IPS DF 4.7 (cell line): ENCODE results near the gene CLNK.
A peak's percentile ranks its signal among the peaks of the same experiment; 100 is the strongest.

ENCODE experiments used
- DNase-seq: peaks from one replicate; pipeline ENCODE4 v3.0.0-alpha.2; 2013; ENCODE audit warnings: low spot score; ENCODE audit errors: extremely low read depth

CLNK gene

GRCh38 chr4:10524196-10524833, 160.3 kb downstream of the CLNK start:
- DNase-seq = no peak

GRCh38 chr4:10521424-10521823, 163.1 kb downstream of the CLNK start:
- DNase-seq = no peak

GRCh38 chr4:10509733-10510132, 174.8 kb downstream of the CLNK start:
- no peak for DNase-seq

GRCh38 chr4:10506077-10506476, 178.5 kb downstream of the CLNK start:
- no peak for DNase-seq

GRCh38 chr4:10504570-10505179, 179.9 kb downstream of the CLNK start:
- DNase-seq = no peak

- no peak for DNase-seq
Observed at GRCh38 chr4:10502717-10503116, 181.9 kb downstream of the CLNK start.

- DNase-seq = no peak
Observed at GRCh38 chr4:10500776-10501175, 183.8 kb downstream of the CLNK start.

DNA sequence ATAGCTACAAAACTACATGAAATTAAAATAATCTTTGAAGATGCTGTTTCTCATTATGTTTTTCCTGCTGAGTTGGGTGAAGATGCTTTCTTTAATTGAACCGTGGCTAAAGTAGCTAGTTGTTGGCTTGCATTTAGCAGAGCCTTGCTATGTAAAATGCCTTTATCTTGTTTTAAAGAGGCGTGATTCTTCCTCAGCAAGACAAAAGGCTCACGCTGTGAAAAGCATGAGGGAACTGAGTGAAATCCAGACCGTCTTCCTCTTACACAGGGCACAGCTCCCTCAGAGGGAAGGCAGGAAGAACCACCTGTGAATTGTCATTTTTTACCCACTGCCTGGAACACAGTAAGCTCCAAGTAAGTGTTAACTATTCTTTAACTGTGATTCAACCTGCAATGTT, 188.4 kb downstream of the CLNK start:
- peak; percentile 96 for DNase-seq

- DNase-seq = peak; percentile 22
Observed at GRCh38 chr4:10495651-10496050, 188.9 kb downstream of the CLNK start.

- no peak for DNase-seq
Observed at GRCh38 chr4:10492464-10492863, 192.1 kb downstream of the CLNK start.

DNA sequence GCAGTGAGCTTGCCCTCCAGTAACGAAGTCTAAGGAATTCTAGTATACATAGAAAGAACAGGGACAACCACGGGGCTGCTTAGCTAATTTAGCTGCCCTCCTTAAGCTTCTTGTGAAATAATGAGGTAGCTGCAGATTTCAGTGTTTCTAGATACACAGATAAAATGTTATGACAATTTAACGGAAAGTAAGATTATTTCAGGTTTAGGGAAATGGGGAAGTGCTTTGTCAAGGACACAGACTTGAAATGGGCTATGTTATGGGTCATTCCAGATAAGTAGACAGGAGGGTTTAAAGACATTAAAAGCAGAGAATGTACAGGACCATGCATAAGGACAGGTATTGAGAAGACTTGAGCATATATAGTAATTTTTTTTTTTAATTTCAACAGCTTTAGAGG, 193.2 kb downstream of the CLNK start:
- DNase-seq = no peak

DNA sequence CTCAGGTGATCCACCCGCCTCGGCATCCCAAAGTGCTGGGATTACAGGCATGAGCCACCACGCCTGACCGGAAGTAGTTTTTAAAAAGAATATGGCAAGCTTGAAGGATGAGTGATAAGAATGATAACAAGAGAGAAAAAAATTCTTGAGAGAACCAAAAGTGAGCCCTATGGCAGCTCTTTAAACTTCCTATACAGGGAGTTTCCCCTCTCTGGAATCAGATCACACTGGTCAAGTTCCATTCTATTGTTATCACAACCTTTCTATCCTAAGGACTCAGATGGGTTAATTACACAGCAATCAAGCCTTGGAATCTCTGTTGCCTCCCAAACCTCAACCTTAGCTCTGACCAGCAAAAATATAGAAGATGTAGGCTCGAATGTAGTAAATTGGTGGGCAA, 193.6 kb downstream of the CLNK start:
- no peak for DNase-seq

- no peak for DNase-seq
Observed at GRCh38 chr4:10482913-10483312, 201.7 kb downstream of the CLNK start.

- no peak for DNase-seq
Observed at GRCh38 chr4:10480616-10481015, 204.0 kb downstream of the CLNK start.

DNA sequence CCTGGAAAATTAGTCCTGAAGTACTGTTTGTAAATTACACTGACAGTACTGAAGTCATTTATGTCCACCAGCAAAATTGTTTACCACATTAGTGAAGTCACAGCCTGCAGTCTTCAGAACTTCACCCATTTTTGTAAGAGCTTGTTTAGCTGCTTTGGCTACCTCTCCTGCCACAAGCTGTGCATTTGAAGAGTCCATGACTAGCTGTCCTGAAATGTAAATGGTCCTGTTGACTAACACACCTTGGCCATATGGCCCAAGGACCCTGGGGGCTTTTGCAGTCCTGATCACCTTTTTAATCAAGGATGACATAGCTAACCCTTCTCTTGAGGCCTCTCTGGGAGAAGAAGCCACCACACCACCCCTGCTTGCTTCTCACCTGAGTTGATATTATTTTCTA, 205.9 kb downstream of the CLNK start:
- DNase-seq = no peak

DNA sequence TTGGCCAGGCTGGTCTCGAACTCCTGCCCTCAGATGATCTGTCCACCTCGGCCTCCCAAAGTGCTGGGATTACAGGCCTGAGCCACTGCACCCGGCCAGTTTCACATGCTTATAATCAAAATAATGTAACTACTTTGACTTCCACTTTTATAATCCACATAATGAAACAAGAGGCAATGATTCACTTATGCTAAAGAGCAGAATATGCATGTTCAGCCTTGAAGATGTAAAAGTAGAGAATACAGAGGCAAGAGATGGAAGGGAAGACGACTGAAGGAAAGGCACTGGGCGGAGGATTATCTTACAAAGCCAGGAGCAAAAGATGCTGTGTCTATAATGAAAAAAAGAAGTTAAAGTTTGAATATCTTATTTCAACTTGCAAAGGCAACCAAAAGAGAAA, 214.1 kb downstream of the CLNK start:
- DNase-seq = no peak

DNA sequence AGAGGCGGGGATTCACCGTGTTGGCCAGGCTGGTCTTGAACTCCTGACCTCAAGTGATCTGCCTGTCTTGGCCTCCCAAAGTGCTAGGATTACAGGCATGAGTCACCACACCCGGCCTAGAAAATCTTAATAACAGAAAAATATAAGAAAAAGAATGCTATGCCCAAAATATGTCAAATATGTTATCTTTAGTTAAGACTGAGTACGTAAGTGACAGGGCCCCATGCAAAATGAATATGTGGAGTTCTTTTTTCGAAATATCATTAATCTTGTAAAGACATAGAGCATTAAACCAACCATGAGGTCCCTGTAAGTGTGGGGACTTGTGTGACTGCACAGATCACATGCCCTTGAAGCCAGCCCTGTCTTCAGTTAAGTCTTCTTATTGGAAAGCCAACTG, 218.4 kb downstream of the CLNK start:
- no peak for DNase-seq

GRCh38 chr4:10462876-10463275, 221.7 kb downstream of the CLNK start:
- DNase-seq = no peak

DNA sequence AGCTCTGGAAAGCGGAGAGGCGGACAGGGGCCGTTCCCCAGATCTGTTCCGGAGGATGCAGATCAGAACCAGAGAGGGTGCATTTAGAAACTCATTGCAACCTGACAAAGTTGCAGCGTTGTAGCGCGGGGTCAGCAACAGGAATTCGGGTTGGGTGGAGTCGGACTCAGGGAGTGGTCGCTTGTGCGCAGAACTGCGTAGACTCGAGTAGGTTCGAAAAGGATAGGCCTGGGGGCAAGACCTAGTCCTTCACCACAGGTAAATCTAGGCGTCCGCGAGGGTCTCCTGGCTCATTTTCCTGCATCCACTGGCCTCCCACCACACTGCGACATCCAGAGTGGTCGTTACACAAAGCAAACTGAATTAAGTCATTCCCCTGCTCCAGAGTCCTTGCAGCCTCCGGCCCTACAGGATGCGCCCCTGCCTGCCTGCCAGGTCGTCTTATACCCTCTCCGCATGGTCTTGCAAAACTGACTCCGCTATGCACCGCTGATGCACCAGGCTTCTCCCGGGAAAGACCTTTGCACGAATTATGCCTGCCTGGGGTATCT, 222.6 kb downstream of the CLNK start:
- no peak for DNase-seq

DNA sequence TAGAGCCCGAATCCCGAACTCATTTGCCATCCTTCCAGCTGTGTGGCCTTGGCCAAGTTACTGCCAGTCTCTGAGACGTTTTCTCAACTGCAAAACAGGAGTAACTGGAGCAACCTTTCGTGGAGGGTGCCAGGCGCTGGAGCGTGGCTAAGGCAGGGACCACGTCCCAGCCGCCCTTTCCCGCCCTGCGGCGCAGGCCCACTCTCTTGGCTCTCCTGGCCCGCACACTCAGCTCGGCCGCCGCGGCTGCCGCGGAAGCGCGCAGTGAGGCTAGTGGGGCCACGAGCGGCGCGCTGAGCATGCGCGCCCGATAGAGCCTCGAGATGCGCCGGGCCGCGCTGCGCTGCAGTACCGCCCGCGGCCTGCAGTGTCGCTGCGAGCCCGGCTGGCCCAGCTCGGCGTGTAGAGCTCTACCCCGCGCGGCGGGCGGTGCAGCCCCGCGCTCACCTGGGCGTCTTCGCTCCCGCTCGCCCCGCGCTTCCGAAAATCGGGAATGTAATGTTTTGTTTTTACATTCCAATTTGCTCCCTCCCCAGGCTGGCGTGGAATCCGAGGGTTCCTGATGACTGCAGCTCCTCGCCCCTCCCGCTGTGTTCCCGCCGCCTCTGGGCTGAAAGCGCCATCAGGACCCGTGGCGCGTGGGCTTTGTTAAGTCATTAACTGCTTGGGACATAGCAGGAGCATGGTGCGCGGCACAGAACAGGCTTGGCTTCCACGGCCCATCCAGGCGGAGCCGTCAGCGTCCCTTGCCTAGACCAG, 223.3 kb downstream of the CLNK start:
- DNase-seq = no peak

GRCh38 chr4:10460313-10461047, 224.1 kb downstream of the CLNK start:
- no peak for DNase-seq

- DNase-seq = no peak
Observed at GRCh38 chr4:10459305-10459704, 225.3 kb downstream of the CLNK start.
